Astrocyte of the cerebellum (primary cell): Measurements from ENCODE around the gene CDH11.

Source experiments
- DNase-seq: peaks from one replicate; pipeline ENCODE4 v3.0.0-alpha.2; 2011; ENCODE audit warnings: low read depth
- H3K4me3 ChIP-seq: 2 replicates; pipeline ENCODE4 v1.5.1; 2011; ENCODE audit warnings: mild to moderate bottlenecking, low read depth, low read length, moderate library complexity
- CTCF ChIP-seq: IDR thresholded peaks from 2 replicates; pipeline ENCODE4 v1.5.1; 2012; ENCODE audit warnings: low read length, low read depth, moderate library complexity, mild to moderate bottlenecking; ENCODE audit errors: missing control alignments
- in situ Hi-C: cut with HindIII; loops from 2 replicates; pipeline ENCODE4 v1.10.0; 2017; ENCODE audit warnings: low sequenced_read_pairs

Gene CDH11

GRCh38 chr16:65061263-65061662, 60.6 kb downstream of the CDH11 start:
- no peak for DNase-seq
- TF ChIP-seq CTCF, result no peak
- in situ Hi-C loops, result no loop called here

GRCh38 chr16:65059406-65059980, 62.4 kb downstream of the CDH11 start:
- H3K4me3 ChIP-seq, result no peak overlapping the region
- no peak for DNase-seq
- TF ChIP-seq CTCF, result no peak
- in situ Hi-C loops, result no loop called here

More at GRCh38 chr16:65061263-65061662, 60.6 kb downstream of the CDH11 start:
- H3K4me3 ChIP-seq, result no peak overlapping the region

- in situ Hi-C loops, result no loop called here
- no peak for TF ChIP-seq CTCF
- no peak for DNase-seq
- H3K4me3 ChIP-seq, result no peak overlapping the region
These were observed 64.7 kb downstream of the CDH11 start for GRCh38 chr16:65057184-65057583.

- no peak overlapping the region for H3K4me3 ChIP-seq
- no peak for TF ChIP-seq CTCF
- in situ Hi-C loops, result no loop called here
- DNase-seq, result no peak
These were observed 67.4 kb downstream of the CDH11 start for GRCh38 chr16:65054457-65054856.

- no peak for DNase-seq
- in situ Hi-C loops, result no loop called here
These were observed 72.2 kb downstream of the CDH11 start for GRCh38 chr16:65049679-65050078.

GRCh38 chr16:65045961-65046360, 75.9 kb downstream of the CDH11 start:
- TF ChIP-seq CTCF, result no peak
- DNase-seq, result no peak
- in situ Hi-C loops, result no loop called here
- no peak overlapping the region for H3K4me3 ChIP-seq

More at GRCh38 chr16:65049679-65050078, 72.2 kb downstream of the CDH11 start:
- H3K4me3 ChIP-seq, result no peak overlapping the region
- no peak for TF ChIP-seq CTCF
